ENCODE data around the gene PSMB11. TPM values are rescaled to one million over a fixed set of nuclear protein-coding genes. Genes with fewer than 3 reads are reported as not detected.

Gene PSMB11
- total RNA-seq, 1 donor from 2014 or later, result not detected

DNA sequence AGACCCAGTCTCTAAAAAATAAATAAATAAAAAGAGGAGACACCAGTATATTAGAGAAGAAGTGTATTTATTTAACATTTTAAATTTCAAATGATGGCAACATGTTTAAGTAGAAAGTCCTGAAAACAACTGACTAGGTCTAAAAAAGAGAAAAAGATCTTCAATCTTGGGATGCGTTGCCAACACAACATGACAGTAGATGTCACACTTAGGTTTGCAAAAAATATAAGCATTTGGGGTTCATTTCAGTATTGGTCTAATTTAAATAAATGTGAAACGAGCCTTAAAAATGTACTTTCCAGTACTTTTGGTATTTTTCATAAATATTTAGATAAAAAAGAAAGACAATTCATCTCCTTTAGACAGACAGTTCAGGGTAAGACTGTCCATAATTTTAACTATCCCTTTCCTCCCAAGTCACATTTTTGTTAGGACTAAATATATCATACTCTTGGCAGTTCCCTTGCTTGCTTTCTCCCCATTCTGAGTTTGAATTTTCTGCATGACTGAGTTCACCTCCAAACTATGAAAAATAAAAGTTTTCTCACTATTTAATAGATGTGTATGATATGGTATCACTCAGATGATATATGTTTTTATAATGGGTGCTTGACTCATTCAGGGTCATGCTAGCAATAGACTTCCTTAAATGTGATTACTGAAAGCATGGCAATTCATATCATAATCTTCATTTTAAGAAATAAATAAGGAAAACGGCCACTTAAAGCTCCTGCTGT is 36.4 kb upstream of the PSMB11 start:
- Mint-ChIP-seq H3K27me3 (ENCODE audit: low read depth) (no peaks in the 10 kb centered on the region), H3K4me3 (peak overlapping the region; percentile 93), H3K4me1 (peaks cover 46% of the 10 kb centered on the region), H3K9me3 (peaks cover 2% of the 10 kb centered on the region), H3K36me3 (ENCODE audit: low read depth) (no peaks in the 10 kb centered on the region), H3K27ac (ENCODE audit: unreplicated experiment) (no peak overlapping the region)
- TF ChIP-seq CTCF (conservative IDR thresholded peaks at IDR 0.05), result no peak
- DNase-seq (ENCODE audit: low read depth, low spot score), result no peak

- TF ChIP-seq CTCF (conservative IDR thresholded peaks at IDR 0.05), result no peak
- H3K4me1 Mint-ChIP-seq, result peaks cover 46% of the 10 kb centered on the region
- H3K9me3 Mint-ChIP-seq, result peaks cover 2% of the 10 kb centered on the region
- peak overlapping the region; percentile 93 for H3K4me3 Mint-ChIP-seq
- DNase-seq (ENCODE audit: low read depth, low spot score), result no peak
- H3K36me3 Mint-ChIP-seq (ENCODE audit: low read depth), result no peaks in the 10 kb centered on the region
- H3K27me3 Mint-ChIP-seq (ENCODE audit: low read depth), result no peaks in the 10 kb centered on the region
- H3K27ac Mint-ChIP-seq (ENCODE audit: unreplicated experiment), result peak overlapping the region; percentile 97
Observed at GRCh38 chr14:23006188-23006534, 35.9 kb upstream of the PSMB11 start.

DNA sequence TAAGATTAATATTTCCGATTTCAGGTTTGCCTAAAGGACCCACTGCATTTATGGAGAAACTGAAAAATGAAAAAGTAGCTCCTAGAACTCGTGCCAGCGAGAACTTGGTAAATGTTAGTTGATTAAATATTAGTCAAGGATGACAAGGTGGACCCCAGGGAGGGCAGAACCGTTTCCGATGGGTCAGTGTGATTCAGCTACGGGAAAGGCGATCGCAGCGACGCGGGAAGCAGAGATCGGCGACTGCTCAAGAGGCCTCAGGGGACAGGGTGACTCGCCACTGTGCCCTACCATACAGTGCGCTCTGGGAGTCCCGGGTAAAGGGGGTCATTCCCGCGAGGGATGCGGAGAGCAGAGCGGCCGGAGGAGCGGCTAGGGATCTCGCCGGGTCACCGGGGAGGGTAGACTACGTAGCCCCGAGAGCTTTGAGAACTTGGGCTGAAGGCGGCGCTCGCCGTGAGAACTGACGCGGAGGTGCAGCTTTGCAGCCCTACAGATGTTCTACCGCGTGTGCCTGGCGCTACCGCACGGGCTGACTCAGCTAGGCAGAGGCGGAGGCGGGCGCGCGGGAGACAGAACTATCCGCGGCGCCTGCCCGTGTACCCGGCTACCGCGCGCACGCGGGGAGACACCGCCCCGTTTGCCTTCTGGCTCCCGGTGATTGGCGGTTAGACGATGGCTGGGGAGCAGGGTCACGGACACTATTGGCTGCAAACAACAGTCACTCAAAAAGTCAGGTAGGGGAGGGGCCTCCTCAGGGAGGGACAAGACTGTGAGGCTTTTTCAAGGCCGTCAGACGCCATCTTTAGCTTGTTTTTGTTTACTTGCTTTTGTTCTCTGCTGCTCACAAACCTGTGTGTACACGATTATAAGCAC is 35.2 kb upstream of the PSMB11 start:
- peak overlapping the region; percentile 99 for H3K27ac Mint-ChIP-seq (ENCODE audit: unreplicated experiment)
- H3K4me1 Mint-ChIP-seq, result peaks cover 50% of the 10 kb centered on the region
- no peaks in the 10 kb centered on the region for H3K36me3 Mint-ChIP-seq (ENCODE audit: low read depth)
- H3K9me3 Mint-ChIP-seq, result peaks cover 2% of the 10 kb centered on the region
- DNase-seq (ENCODE audit: low read depth, low spot score), result peak; percentile 93
- H3K27me3 Mint-ChIP-seq (ENCODE audit: low read depth), result no peaks in the 10 kb centered on the region
- H3K4me3 Mint-ChIP-seq, result peak overlapping the region; percentile 93
- peak; percentile 31 for TF ChIP-seq CTCF (conservative IDR thresholded peaks at IDR 0.05)

DNA sequence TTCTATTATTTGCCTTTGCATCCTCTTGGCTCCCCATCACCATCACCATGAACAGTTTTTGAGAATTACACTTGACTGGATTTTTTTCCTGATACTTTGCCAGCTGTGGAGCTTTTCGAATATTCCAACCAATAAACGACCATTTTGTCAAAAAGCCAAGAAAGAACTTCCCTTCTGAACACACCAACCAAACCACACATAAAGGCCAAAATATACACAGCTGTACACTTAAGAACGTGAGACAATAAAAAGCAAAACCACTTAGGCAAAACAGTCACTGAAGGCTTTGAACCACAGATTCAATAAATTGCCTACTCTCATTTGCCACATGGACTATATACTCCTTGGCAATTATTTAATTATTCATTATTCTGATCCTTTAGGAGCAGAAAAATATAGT is 33.2 kb upstream of the PSMB11 start:
- DNase-seq (ENCODE audit: low read depth, low spot score), result no peak
- H3K36me3 Mint-ChIP-seq (ENCODE audit: low read depth), result no peaks in the 10 kb centered on the region
- peaks cover 50% of the 10 kb centered on the region for H3K4me1 Mint-ChIP-seq
- no peaks in the 10 kb centered on the region for H3K27me3 Mint-ChIP-seq (ENCODE audit: low read depth)
- peaks cover 2% of the 10 kb centered on the region for H3K9me3 Mint-ChIP-seq
- peak overlapping the region; percentile 39 for H3K4me3 Mint-ChIP-seq
- H3K27ac Mint-ChIP-seq (ENCODE audit: unreplicated experiment), result no peak overlapping the region
- no peak for TF ChIP-seq CTCF (conservative IDR thresholded peaks at IDR 0.05)

GRCh38 chr14:23009483-23009938 is 32.5 kb upstream of the PSMB11 start:
- H3K4me1 Mint-ChIP-seq, result peaks cover 50% of the 10 kb centered on the region
- no peaks in the 10 kb centered on the region for H3K27me3 Mint-ChIP-seq (ENCODE audit: low read depth)
- no peak for TF ChIP-seq CTCF (conservative IDR thresholded peaks at IDR 0.05)
- no peak for DNase-seq (ENCODE audit: low read depth, low spot score)
- H3K4me3 Mint-ChIP-seq, result peak overlapping the region; percentile 86
- H3K9me3 Mint-ChIP-seq, result peaks cover 2% of the 10 kb centered on the region
- H3K27ac Mint-ChIP-seq (ENCODE audit: unreplicated experiment), result peak overlapping the region; percentile 91
- no peaks in the 10 kb centered on the region for H3K36me3 Mint-ChIP-seq (ENCODE audit: low read depth)
